ENCODE results near the gene CHAD.
"Not testable (repeated sequence)": the region's sequence is repeated elsewhere in the genome, so short reads cannot be mapped to it uniquely, and the experiment has no call there.

Gene CHAD

DNA sequence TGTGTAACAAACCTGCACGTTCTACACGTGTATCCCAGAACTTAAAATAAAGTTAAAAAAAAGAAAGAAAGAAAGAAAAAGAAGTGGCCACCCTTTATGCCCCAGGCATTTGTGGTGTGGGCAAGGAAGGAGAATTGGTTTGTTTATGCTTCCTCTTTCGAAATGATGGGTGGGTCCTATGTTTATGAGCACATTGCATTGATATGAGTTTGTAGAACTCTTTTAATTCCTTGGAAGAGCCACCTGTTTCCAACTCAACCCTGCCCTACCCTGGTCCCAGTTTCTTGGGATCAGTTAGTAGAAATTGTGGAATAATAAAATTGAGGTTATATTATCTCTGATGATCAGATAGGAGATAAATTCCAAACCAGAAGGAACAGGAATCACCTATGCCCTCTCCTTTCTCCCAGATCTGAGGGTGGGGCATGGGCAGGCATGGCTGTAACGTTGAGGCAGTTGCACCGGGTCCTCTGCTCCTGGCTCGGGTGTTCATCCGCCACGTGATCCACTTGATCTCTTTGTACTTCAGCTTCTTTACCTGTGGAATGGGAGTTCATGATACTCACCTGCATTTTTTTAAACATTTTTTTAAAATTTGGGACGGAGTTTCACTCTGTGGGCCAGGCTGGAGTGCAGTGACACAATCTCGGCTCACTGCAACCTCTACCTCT is 15.9 kb downstream of the CHAD start:
- no peak for DNase-seq

DNA sequence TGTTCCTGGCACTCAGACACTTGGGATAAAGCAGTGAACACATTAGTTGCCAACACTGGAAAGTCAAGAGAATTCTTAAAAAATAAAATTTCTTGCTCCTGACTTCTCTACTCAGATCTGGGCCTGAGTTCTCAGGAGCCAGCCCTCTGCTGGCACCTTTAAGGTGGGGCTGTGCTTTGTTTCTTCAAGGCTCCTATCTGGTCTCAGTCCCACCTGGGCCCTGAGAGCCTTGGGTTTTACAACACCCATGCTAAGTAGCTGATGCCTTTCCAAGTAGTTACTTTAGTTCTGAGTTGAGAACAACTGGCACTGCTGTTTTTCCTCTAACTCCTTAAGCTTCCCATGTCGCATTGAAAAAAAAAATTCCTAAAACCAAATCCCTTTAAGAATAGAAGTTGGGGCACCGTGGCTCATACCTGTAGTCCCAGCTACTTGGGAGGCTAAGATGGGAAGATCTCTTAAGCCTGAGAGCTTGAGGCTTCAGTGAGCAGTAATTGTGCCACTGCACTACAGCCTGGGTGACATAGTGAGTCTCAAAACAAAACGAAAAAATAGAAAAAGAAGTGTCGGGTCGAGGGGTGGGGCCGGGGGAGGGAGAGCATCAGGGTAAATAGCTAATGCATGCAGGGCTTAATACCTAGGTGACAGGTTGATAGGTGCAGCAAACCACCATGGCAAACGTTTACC is 16.6 kb downstream of the CHAD start:
- no peak for DNase-seq

GRCh38 chr17:50448643-50449042 is 20.0 kb downstream of the CHAD start:
- DNase-seq = no peak

DNA sequence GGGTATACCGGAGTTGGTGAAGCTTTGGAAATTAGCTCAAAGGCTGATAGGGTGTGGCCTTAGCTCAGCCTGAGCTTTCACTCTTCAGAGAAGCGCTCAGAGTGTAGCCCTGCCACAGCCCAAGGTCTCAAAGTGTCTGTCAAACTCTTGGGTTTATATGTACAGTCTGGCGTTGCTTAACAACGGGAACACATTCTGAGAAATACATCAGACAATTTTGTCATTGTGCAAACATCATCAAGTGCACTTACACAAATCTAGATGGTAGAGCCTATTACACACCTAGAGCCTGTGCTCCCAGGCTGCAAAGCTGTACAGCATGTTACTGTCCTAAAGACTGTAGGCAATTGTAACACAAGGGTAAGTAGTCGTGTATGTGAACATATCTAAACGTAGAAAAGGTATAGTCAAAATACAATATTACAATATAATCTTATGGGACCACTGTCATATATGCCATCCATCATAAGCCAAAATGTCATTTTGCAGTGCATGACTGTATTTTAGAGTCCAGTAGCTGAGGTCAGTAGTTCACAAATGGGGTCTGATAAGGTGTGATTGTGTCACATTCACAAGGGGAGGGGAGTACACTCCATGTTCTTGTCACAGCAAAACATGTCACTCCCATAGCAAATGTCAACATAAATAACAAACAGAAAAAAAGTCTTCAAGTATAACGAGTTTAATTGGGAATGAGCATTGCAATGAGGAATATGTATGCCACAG is 20.6 kb downstream of the CHAD start:
- no peak for DNase-seq

- DNase-seq = no peak
These were observed 22.9 kb downstream of the CHAD start for GRCh38 chr17:50445730-50446325.

DNA sequence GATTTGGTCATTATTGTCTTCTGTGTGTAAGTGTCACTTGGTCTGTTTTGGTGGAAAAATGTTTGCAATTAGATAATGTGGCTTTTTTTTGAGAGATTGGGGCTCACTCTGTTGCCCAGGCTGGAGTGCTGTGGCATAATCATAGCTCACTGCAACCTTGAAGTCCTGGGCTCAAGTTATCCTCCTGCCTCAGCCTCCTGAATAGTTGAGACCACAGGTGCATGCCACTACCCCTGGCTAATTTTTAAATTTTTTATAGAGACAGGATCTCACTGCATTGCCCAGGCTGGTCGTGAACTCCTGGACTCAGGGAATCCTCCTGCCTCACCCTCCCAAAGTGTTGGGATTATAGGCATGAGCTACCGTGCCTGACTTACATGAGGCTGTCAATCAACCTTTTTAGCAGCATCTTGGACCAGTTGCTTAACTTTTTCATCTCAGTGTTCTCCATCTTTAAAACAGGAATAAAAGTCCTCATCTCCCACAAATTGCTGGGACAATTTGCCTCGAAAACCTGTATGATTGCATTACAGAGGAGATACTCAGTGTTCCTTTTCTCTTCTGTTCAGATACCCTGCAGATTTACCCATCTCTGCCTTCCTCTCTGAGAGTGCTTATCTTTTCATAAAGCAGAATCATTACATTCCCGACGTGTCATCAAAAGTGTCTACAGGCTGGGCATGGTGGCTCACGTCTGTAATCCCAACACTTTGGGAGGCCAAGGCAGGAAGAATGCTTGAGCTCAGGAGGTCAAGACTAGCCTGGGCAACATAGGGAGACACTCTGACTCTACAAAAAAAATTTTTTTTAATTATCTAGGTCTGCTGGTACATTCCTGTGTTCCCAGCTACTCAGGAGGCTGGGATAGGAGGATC is 23.6 kb downstream of the CHAD start:
- no peak for DNase-seq

DNA sequence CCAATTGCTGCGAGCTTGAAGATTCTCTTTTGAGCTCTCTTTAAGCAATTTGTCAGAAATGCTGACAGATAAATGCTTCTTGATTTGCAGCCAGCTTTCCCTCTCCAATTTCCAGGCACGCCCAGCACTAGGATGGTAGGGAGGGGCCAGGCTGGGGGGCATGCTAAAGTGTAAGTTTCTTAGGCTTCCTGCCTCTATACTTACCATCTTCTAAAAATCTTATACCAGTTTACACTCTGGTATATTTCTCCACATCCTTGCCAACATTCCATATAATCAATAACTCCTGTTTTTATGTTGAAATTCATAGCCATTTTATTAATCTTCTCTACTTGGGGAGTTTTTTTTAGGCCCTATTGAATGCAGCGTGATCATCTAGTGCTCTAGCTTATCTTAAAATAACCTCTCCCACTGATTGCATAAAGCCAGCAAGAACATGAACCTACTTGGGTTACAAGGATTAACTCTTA is 25.1 kb downstream of the CHAD start:
- DNase-seq = no peak

- DNase-seq = no peak
These were observed 27.5 kb downstream of the CHAD start for GRCh38 chr17:50440838-50441829.

- DNase-seq = no peak
These were observed 28.4 kb downstream of the CHAD start for GRCh38 chr17:50440172-50440837.

DNA sequence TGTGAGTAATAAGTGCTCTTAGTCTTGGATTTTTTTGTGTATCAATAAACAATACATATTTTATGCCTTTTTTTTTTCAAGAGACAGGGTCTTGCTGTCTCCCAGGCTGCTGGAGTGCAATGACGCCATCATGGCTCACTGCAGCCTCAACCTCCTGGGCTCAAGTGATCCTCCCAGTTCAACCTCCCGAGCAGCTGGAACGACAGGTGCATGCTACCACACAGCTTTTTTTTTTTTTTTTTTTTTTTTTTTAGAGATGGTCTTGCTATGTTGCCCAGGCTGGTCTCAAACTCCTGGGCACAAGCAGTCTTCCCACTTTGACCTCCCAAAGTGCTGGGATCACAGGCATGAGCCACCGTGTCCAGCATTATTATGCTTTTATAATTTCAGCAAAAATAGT is 29.7 kb downstream of the CHAD start:
- DNase-seq = no peak

GRCh38 chr17:50437409-50437808 is 31.3 kb downstream of the CHAD start:
- DNase-seq = no peak

- DNase-seq = no peak
These were observed 36.4 kb downstream of the CHAD start for GRCh38 chr17:50432125-50432762.

GRCh38 chr17:50430821-50431618 is 37.7 kb downstream of the CHAD start:
- DNase-seq = no peak

- no peak for DNase-seq
These were observed 38.9 kb downstream of the CHAD start for GRCh38 chr17:50429793-50430192.

DNA sequence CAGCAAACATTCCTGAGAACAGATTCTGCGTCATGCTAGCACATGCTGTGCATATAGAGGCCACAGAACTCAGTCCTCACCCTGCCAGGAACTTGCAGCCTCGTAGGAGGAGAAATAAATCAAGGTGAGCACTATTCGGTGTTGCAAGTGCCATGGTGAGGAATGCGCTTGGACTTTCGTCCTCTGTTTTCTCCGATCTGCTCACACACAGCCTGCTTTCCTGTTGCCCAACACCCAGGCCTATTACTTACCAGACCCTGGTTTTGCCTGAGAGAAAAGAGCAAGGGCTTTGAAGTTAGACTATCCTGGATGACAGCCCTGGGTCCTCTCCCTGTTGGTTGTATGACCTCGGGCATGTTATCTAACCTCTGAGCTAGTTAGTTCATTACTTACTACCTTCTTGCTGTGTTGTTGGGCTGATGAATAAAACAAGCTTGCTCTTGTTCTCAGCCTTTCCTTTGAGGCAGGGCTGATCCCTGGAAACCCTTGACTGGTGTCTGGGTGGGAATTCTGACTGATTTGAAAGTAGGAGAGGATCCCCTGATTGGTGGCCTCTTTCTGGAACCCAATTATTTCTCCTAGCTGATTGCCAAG is 39.8 kb downstream of the CHAD start:
- no peak for DNase-seq

GRCh38 chr17:50428126-50428525 is 40.6 kb downstream of the CHAD start:
- not testable (repeated sequence) for DNase-seq

DNA sequence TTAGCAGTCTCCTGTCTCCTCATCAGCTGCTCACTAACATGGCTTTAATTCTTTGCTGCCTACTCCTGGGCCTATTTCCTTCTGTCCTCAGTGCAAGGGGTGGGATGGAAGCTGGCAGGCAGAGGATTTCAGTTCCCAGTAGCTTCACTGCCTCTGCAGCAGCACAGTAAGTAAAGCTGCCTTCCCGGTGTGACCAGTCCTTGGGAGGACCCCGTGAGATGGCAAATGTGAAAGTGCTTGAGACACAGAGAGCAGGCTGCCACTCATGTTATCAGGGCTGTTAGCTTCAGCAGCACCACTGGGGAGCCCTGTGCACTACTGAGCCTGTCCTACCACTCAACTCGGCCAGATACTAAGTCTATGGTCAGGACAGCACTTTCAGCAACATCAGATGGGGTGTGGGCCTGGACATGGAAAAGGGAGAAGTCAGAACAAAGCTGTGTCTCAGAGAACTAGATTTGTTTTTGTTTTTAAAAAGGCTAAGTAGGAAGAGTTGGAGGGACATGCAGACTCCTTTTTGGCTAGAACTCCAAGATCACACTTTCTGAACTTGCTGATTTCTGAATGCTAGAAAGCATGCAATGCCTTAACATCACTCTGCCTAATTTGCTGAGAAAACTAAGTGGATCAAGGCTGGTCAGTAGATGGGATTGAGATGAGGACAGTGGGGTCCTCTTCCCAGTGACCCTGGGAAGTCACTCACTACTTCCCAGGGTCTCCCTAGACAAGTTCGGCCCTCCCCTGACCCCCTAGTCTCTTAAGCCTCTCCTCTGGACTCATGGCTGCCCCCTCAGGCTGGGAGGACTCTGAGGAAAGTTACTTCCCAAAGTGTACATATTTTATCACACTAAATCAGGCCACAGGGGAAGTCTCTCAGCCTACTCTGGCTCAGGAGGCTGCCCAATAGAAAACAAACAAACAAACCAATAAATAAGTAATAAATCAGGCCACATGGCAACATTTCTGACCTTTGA is 41.6 kb downstream of the CHAD start:
- peak; percentile 49 for DNase-seq

- no peak for DNase-seq
These were observed 42.3 kb downstream of the CHAD start for GRCh38 chr17:50426472-50426782.

Data from activated T-cell treated with anti-CD3 and anti-CD28 coated beads, Interleukin-2, amount 50 U/mL, for 48 hours (primary cell).